ENCODE data around the gene ATP5F1A. TPM values are rescaled to one million over a fixed set of nuclear protein-coding genes. Genes with fewer than 3 reads are reported as not detected.

The ATP5F1A gene
- polyA plus RNA-seq, 4 donors: 536 to 675 (median 608) TPM

DNA sequence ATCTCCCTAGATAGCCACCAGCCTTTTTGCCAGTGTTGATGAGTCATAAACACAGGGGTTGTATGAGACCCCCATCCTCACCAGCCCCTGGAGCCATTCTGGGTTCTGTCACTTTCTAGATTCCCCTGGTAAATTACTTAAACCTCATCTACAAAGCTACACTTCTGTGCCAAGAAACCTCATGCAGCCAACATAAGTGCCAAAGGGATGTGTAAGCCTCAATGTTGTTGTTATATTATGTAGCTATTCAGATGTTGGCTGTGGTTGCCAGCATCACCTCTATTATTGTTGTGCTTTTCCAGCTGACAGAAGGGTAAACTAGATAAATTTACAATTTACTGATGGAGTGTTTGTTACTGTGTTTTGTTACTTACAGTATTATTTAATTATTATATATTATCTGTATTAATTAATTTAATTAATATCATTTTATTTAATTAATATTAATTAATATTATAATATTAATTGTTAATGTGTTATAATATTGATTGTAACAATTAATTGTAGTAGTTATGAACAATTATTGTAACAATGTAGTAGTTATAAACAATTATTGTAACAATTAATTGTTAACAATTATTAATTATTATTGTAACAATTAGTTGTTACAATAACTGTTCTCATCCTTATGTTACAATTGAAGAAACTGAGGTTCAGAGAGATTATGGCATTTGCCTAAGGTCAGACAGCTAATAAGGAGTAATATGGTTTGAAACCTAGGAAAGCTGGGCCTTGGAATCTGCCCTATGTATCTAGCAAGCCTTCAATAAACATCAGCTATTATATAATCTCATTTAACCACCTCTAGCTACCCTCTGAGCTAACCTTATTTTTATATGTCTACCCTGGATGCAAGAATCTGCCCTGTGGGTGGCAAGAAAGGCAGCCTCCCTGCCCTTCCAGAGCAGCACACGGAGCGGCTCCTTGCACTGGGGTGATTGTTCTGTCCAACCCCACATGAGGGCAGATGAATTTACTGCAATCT lies 62.1 kb downstream of the ATP5F1A start:
- Histone ChIP-seq H3K4me1 (ENCODE audit: control insufficient read depth in 3 of 3, insufficient read depth in 2 of 3, low read depth in 1 of 3, low read length in 2 of 3) (no peaks in the 10 kb centered on the region), H3K9me3 (ENCODE audit: control insufficient read depth in 2 of 2, insufficient read depth in 1 of 2, low read depth in 1 of 2, low read length in 1 of 2) (no peaks in the 10 kb centered on the region), H3K27me3 (ENCODE audit: control insufficient read depth in 3 of 3, insufficient read depth in 3 of 3, low read length in 3 of 3) (no peaks in the 10 kb centered on the region), H3K36me3 (ENCODE audit: control insufficient read depth in 3 of 3, insufficient read depth in 2 of 3, low read depth in 1 of 3, low read length in 3 of 3) (no peaks in the 10 kb centered on the region), H3K27ac (ENCODE audit: low read depth in 1 of 3, low read length in 2 of 3) (no peak overlapping the region), H3K4me3 (ENCODE audit: low read depth in 1 of 3, low read length in 3 of 3) (no peak overlapping the region)
- 98 to 99% (median 98%) methylated on average over 2 of the region's 2 CpGs for WGBS, 3 donors
- DNase-seq (no peak), FAIRE-seq (peak; percentile 74)

DNA sequence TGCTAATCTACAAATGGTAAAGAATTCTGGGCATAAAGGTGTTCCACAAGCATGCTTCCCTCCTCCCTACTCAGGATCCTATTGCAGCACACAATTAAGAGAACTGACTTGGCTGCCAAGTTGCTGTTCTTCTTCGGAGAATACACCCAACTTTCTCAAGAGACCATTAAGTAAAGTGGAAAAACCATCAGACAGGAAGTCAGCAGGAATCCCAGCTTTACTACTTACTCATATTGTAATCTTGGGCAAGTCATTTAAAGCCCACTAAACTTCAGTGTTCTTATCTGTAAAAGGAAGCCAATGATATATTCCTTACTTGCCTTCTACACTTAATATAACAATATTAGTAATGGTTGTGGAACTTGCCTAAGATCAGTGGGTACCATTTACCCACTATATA lies 63.9 kb downstream of the ATP5F1A start:
- Histone ChIP-seq H3K27ac (ENCODE audit: low read depth in 1 of 3, low read length in 2 of 3) (no peak overlapping the region), H3K4me1 (ENCODE audit: control insufficient read depth in 3 of 3, insufficient read depth in 2 of 3, low read depth in 1 of 3, low read length in 2 of 3) (no peaks in the 10 kb centered on the region), H3K9me3 (ENCODE audit: control insufficient read depth in 2 of 2, insufficient read depth in 1 of 2, low read depth in 1 of 2, low read length in 1 of 2) (no peaks in the 10 kb centered on the region), H3K27me3 (ENCODE audit: control insufficient read depth in 3 of 3, insufficient read depth in 3 of 3, low read length in 3 of 3) (peaks cover 0 to 1% (median 0%) of the 10 kb centered on the region in 3 donors), H3K36me3 (ENCODE audit: control insufficient read depth in 3 of 3, insufficient read depth in 2 of 3, low read depth in 1 of 3, low read length in 3 of 3) (no peaks in the 10 kb centered on the region), H3K4me3 (ENCODE audit: low read depth in 1 of 3, low read length in 3 of 3) (no peak overlapping the region)
- 43 to 76% (median 75%) methylated on average over 1 of the region's 1 CpG for WGBS, 3 donors
- no peak for DNase-seq
- FAIRE-seq: no peak

DNA sequence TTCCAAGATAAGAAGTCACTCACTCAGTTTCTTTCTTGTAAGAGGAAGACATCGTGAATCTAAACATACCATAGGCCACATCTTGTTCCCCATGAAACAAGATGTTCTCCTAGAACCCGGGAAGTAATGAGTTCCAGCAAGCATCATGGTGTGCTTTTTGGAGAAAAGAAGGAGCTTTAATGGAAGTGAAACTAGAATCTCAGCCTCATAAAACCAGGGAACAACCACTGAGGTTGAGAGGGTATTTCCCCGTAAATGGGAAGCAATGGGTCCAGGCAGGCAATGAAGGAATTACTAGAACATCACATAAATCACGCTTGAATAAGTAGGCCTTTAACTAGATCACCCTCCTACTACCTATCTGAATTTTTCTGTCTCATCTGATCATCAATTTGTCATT lies 66.4 kb downstream of the ATP5F1A start:
- Histone ChIP-seq H3K4me1 (ENCODE audit: control insufficient read depth in 3 of 3, insufficient read depth in 2 of 3, low read depth in 1 of 3, low read length in 2 of 3) (peaks cover 0 to 4% (median 0%) of the 10 kb centered on the region in 3 donors), H3K27me3 (ENCODE audit: control insufficient read depth in 3 of 3, insufficient read depth in 3 of 3, low read length in 3 of 3) (peaks cover 0 to 13% (median 0%) of the 10 kb centered on the region in 3 donors), H3K4me3 (ENCODE audit: low read depth in 1 of 3, low read length in 3 of 3) (no peak overlapping the region), H3K9me3 (ENCODE audit: control insufficient read depth in 2 of 2, insufficient read depth in 1 of 2, low read depth in 1 of 2, low read length in 1 of 2) (no peaks in the 10 kb centered on the region), H3K27ac (ENCODE audit: low read depth in 1 of 3, low read length in 2 of 3) (no peak overlapping the region), H3K36me3 (ENCODE audit: control insufficient read depth in 3 of 3, insufficient read depth in 2 of 3, low read depth in 1 of 3, low read length in 3 of 3) (no peaks in the 10 kb centered on the region)
- FAIRE-seq (no peak), DNase-seq (no peak)
- WGBS, 3 donors: 91 to 98% (median 93%) methylated on average over 4 of the region's 4 CpGs

Other genes starting within 250 kb of the ATP5F1A start
- 10 to 100 TPM in 1 of 4 donors, 1 to 10 TPM in 3; 3.5 to 23.5 (median 4.3) TPM for gene EPG5, start 131.0 kb downstream of the ATP5F1A start, polyA plus RNA-seq
- gene PSTPIP2, start 26.0 kb downstream of the ATP5F1A start, polyA plus RNA-seq: 10 to 100 TPM in 1 of 4 donors, 1 to 10 TPM in 3; 2.0 to 13.3 (median 4.2) TPM
- gene HAUS1, start 6.1 kb upstream of the ATP5F1A start, polyA plus RNA-seq: 10 to 100 TPM; 15.7 to 32.7 (median 24.2) TPM